ENCODE results near the gene ABLIM3. TPM values are rescaled to one million over a fixed set of nuclear protein-coding genes. Genes with fewer than 3 reads are reported as not detected.

Gene ABLIM3
- total RNA-seq, 1 experiment from 2014 or later, result 14.3 TPM

DNA sequence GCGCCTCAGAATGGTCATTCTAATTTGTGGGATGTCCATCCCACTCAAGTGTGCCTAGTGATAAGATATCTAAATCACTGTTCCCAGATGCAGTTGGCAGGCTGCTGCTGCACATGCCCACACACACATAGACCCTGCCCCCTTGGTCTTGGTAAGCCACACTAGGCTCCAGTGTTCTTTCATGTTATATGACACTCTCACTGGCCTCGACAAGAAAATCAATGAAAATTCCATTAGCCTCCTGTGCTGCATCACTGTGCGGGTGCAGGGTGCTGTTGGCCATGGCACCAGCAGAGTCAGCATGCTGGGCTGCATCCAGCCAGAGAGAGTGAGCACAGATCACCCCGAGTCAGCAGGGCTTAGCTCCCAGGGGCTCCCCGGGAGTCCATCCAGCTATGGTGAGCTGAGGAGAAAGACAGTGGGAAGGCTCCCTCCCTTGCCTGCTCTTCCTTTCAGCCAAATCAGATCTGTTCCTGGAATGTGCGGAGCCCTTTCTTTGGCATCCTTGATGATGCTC lies 59.9 kb downstream of the ABLIM3 start (continued):
- TF ChIP-seq EZH2 (IDR thresholded peaks at IDR 0.05) (no peak), TCF7L2 (IDR thresholded peaks at IDR 0.05; ENCODE audit: borderline replicate concordance, extremely low read depth, insufficient read depth, insufficient read length) (no peak), SRF (IDR thresholded peaks at IDR 0.05; ENCODE audit: low read depth) (no peak), CEBPB (IDR thresholded peaks at IDR 0.05; ENCODE audit: low read depth) (no peak), SP1 (IDR thresholded peaks at IDR 0.05; ENCODE audit: low read depth) (no peak), FOSL1 (IDR thresholded peaks at IDR 0.05; ENCODE audit: low read depth) (no peak)

DNA sequence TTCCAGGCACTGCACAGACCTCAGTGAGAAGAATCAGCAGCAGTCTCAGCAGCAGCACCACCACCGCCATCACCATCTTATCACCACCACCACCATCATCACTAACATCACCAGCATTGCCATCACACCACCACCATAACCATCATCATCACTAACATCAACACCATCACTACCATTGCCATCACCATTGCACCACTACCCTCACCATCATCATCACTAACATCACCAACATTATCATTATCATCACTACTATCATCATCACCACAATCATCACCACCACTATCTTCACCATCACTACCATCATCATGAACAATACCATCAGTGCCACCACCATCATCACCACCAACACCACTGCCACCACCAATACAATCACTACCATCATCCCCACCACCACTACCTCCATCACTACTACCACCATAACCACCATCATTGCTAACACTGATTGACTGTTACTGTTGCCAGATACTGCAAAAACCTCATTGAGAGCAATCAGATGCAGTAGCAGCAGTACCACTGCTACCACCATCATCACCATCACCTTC lies 61.7 kb downstream of the ABLIM3 start:
- ChIA-PET RAD21 (ENCODE audit: low non-redundant PET in 1 of 2, low total read pairs in 2 of 2, uncharacterized antibody in 2 of 2, unreplicated experiment in 2 of 2) (no interaction called here), POLR2A (no interaction called here), CTCF (no interaction called here)
- H3K4me3 ChIP-seq (replicated peaks in 1 of 2; ENCODE audit: low read depth in 1 of 2, low read length in 2 of 2), result no peak overlapping the region
- no peak overlapping the region for H3K4me2 ChIP-seq (ENCODE audit: low read length)
- peaks cover 0 to 10% of the 10 kb centered on the region in 2 experiments; a peak in 2 of 4 replicates for H3K36me3 ChIP-seq (ENCODE audit: control insufficient read depth in 1 of 2, insufficient read depth in 2 of 2, low read length in 2 of 2)
- no peaks in the 10 kb centered on the region for H3K27me3 ChIP-seq (ENCODE audit: insufficient read depth, low read length)
- no peaks in the 10 kb centered on the region for H3K9me2 ChIP-seq (ENCODE audit: insufficient read depth)
- no peaks in the 10 kb centered on the region for H3K79me2 ChIP-seq (ENCODE audit: insufficient read depth, low read length)
- ATAC-seq, result no peak
- no peaks in the 10 kb centered on the region for H3K9me3 ChIP-seq (ENCODE audit: control insufficient read depth in 1 of 2, insufficient read depth in 1 of 2, low read depth in 1 of 2, low read length in 2 of 2)
- BruUV-seq (replicated peaks), result no TSS peak
- no peak overlapping the region for H2AFZ ChIP-seq (ENCODE audit: low read depth, low read length, poor library complexity, severe bottlenecking)
- intact Hi-C loops (cut with micrococcal nuclease), result no loop called here
- H3K27ac ChIP-seq (ENCODE audit: low read depth, low read length), result no peak overlapping the region
- no peaks in the 10 kb centered on the region for H4K20me1 ChIP-seq (ENCODE audit: insufficient read depth)
- TF ChIP-seq CEBPB (IDR thresholded peaks at IDR 0.05; ENCODE audit: low read depth) (no peak), ELF1 (IDR thresholded peaks at IDR 0.05; ENCODE audit: borderline replicate concordance, low read depth) (no peak), CTCF (IDR thresholded peaks at IDR 0.05 in 2 of 3, conservative IDR thresholded peaks at IDR 0.05 in 1 of 3; ENCODE audit: borderline replicate concordance in 1 of 3, insufficient read depth in 1 of 3, low read depth in 2 of 3, low read length in 2 of 3) (no peak), RAD21 (IDR thresholded peaks at IDR 0.05; ENCODE audit: low read depth) (no peak), FOSL1 (IDR thresholded peaks at IDR 0.05; ENCODE audit: low read depth) (no peak), POLR2AphosphoS5 (IDR thresholded peaks at IDR 0.05; ENCODE audit: low read depth, low read length) (no peak), CBX3 (IDR thresholded peaks at IDR 0.05; ENCODE audit: low read depth) (no peak)
- TF ChIP-seq, protein P1, sequence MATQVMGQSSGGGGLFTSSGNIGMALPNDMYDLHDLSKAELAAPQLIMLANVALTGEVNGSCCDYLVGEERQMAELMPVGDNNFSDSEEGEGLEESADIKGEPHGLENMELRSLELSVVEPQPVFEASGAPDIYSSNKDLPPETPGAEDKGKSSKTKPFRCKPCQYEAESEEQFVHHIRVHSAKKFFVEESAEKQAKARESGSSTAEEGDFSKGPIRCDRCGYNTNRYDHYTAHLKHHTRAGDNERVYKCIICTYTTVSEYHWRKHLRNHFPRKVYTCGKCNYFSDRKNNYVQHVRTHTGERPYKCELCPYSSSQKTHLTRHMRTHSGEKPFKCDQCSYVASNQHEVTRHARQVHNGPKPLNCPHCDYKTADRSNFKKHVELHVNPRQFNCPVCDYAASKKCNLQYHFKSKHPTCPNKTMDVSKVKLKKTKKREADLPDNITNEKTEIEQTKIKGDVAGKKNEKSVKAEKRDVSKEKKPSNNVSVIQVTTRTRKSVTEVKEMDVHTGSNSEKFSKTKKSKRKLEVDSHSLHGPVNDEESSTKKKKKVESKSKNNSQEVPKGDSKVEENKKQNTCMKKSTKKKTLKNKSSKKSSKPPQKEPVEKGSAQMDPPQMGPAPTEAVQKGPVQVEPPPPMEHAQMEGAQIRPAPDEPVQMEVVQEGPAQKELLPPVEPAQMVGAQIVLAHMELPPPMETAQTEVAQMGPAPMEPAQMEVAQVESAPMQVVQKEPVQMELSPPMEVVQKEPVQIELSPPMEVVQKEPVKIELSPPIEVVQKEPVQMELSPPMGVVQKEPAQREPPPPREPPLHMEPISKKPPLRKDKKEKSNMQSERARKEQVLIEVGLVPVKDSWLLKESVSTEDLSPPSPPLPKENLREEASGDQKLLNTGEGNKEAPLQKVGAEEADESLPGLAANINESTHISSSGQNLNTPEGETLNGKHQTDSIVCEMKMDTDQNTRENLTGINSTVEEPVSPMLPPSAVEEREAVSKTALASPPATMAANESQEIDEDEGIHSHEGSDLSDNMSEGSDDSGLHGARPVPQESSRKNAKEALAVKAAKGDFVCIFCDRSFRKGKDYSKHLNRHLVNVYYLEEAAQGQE (IDR thresholded peaks at IDR 0.05; ENCODE audit: low read depth), result no peak
- peaks cover 0 to 49% of the 10 kb centered on the region in 2 experiments; a peak in 3 of 4 replicates for H3K4me1 ChIP-seq (ENCODE audit: control insufficient read depth in 1 of 2, insufficient read depth in 2 of 2, low read length in 2 of 2)
- no peak for DNase-seq (ENCODE audit: low read depth, low spot score)
- H3K9ac ChIP-seq (ENCODE audit: low read length), result no peak overlapping the region

All from HCT116 (cell line).